ENCODE measurements around the gene DHPS. TPM values are rescaled to one million over a fixed set of nuclear protein-coding genes. Genes with fewer than 3 reads are reported as not detected.
A peak's percentile ranks its signal among the peaks of the same experiment; 100 is the strongest.
"Not testable (repeated sequence)": the region's sequence is repeated elsewhere in the genome, so short reads cannot be mapped to it uniquely, and the experiment has no call there.

Gene DHPS
- polyA plus RNA-seq (ENCODE audit: insufficient read length in 12 of 12): 10 to 100 TPM in 11 of 12 donors, not detected in 1; 51.6 to 79.8 (median 62.6) TPM
- long read RNA-seq, donor 1, transcript DHPS-206 (2 exons, 676 nt): minor isoform, 7 of 33 reads
- long read RNA-seq, donor 1, transcript DHPS-218 (2 exons, 1,085 nt): minor isoform, 10 of 33 reads
- long read RNA-seq, donor 1, transcript DHPS-201 (9 exons, 1,363 nt): major isoform, 11 of 33 reads
- long read RNA-seq, donor 1, partial matches to known transcripts: 0 of 33 reads
- long read RNA-seq, donor 1, other reads (novel, unspliced or antisense): 0 of 33 reads
- long read RNA-seq, donor 2, transcript DHPS-221 (8 exons, 1,176 nt): minor isoform, 5 of 51 reads
- long read RNA-seq, donor 2, transcript DHPS-201 (9 exons, 1,363 nt): major isoform, 43 of 51 reads
- long read RNA-seq, donor 2, partial matches to known transcripts: 0 of 51 reads
- long read RNA-seq, donor 2, other reads (novel, unspliced or antisense): 0 of 51 reads
- long read RNA-seq, donor 3, transcript DHPS-201 (9 exons, 1,363 nt): major isoform, 14 of 17 reads
- long read RNA-seq, donor 3, partial matches to known transcripts: 0 of 17 reads
- long read RNA-seq, donor 3, other reads (novel, unspliced or antisense): 0 of 17 reads
- long read RNA-seq, donor 4, transcript DHPS-201 (9 exons, 1,363 nt): major isoform, 8 of 9 reads
- long read RNA-seq, donor 4, partial matches to known transcripts: 0 of 9 reads
- long read RNA-seq, donor 4, other reads (novel, unspliced or antisense): 0 of 9 reads
- long read RNA-seq, donor 5, transcript DHPS-218 (2 exons, 1,085 nt): minor isoform, 5 of 43 reads
- long read RNA-seq, donor 5, transcript DHPS-201 (9 exons, 1,363 nt): major isoform, 34 of 43 reads
- long read RNA-seq, donor 5, partial matches to known transcripts: 0 of 43 reads
- long read RNA-seq, donor 5, other reads (novel, unspliced or antisense): 0 of 43 reads
- long read RNA-seq, donor 6, transcript DHPS-201 (9 exons, 1,363 nt): major isoform, 19 of 25 reads
- long read RNA-seq, donor 6, partial matches to known transcripts: 0 of 25 reads
- long read RNA-seq, donor 6, other reads (novel, unspliced or antisense): 0 of 25 reads
- long read RNA-seq, donor 7, transcript DHPS-201 (9 exons, 1,363 nt): major isoform, 7 of 9 reads
- long read RNA-seq, donor 7, partial matches to known transcripts: 0 of 9 reads
- long read RNA-seq, donor 7, other reads (novel, unspliced or antisense): 0 of 9 reads
- long read RNA-seq, donor 8, transcript DHPS-201 (9 exons, 1,363 nt): major isoform, 12 of 22 reads
- long read RNA-seq, donor 8, transcript DHPS-218 (2 exons, 1,085 nt): minor isoform, 7 of 22 reads
- long read RNA-seq, donor 8, partial matches to known transcripts: 0 of 22 reads
- long read RNA-seq, donor 8, other reads (novel, unspliced or antisense): 0 of 22 reads
- long read RNA-seq, donor 9, transcript DHPS-201 (9 exons, 1,363 nt): major isoform, 11 of 16 reads
- long read RNA-seq, donor 9, partial matches to known transcripts: 0 of 16 reads
- long read RNA-seq, donor 9, other reads (novel, unspliced or antisense): 0 of 16 reads
- long read RNA-seq, donor 10, transcript DHPS-201 (9 exons, 1,363 nt): major isoform, 29 of 34 reads
- long read RNA-seq, donor 10, partial matches to known transcripts: 0 of 34 reads
- long read RNA-seq, donor 10, other reads (novel, unspliced or antisense): 0 of 34 reads
- long read RNA-seq, donor 11, transcript DHPS-201 (9 exons, 1,363 nt): major isoform, 16 of 23 reads
- long read RNA-seq, donor 11, transcript DHPS-218 (2 exons, 1,085 nt): minor isoform, 5 of 23 reads
- long read RNA-seq, donor 11, partial matches to known transcripts: 0 of 23 reads
- long read RNA-seq, donor 11, other reads (novel, unspliced or antisense): 0 of 23 reads

- peak; percentile 97 for DNase-seq
Observed at GRCh38 chr19:12681074-12681987, at the start of gene DHPS. DHPS (minus strand) TSS chr19:12681880; CDS start chr19:12681766, 114 bp downstream.

- no peak for DNase-seq
Observed at GRCh38 chr19:12731337-12731736, 49.7 kb upstream of the DHPS start.

- DNase-seq: no peak
Observed at GRCh38 chr19:12730064-12730463, 48.4 kb upstream of the DHPS start.

- DNase-seq: no peak
Observed at GRCh38 chr19:12727745-12728433, 46.2 kb upstream of the DHPS start.

GRCh38 chr19:12726988-12727316, 45.3 kb upstream of the DHPS start:
- DNase-seq: no peak

GRCh38 chr19:12725612-12726011, 43.9 kb upstream of the DHPS start:
- not testable (repeated sequence) for DNase-seq

- peak; percentile 58 for DNase-seq
Observed at GRCh38 chr19:12723641-12724426, 42.2 kb upstream of the DHPS start, which contains the start of gene TNPO2. TNPO2 (minus strand) TSS chr19:12723932; CDS start chr19:12720977, 2,955 bp downstream.

GRCh38 chr19:12723381-12723640, 41.6 kb upstream of the DHPS start:
- no peak for DNase-seq

- DNase-seq: peak; percentile 98
Observed at GRCh38 chr19:12722566-12723380, 41.1 kb upstream of the DHPS start.

GRCh38 chr19:12721656-12722565, 40.2 kb upstream of the DHPS start:
- DNase-seq: peak; percentile 80

GRCh38 chr19:12720851-12721655, 39.4 kb upstream of the DHPS start:
- peak; percentile 29 for DNase-seq

GRCh38 chr19:12720296-12720695, 38.6 kb upstream of the DHPS start:
- DNase-seq: no peak

- no peak for DNase-seq
Observed at GRCh38 chr19:12715929-12716328, 34.2 kb upstream of the DHPS start.

- no peak for DNase-seq
Observed at GRCh38 chr19:12715102-12715501, 33.4 kb upstream of the DHPS start.

GRCh38 chr19:12713304-12713703, 31.6 kb upstream of the DHPS start:
- DNase-seq: not testable (repeated sequence)

Measured in muscle of arm (tissue), 14 donors.